Tibial artery (tissue), 4 donors: ENCODE data around the gene MMS19.

Experiments used
- DNase-seq, 2 donors: peaks; one replicate each; pipeline ENCODE4 v3.0.0-alpha.2; 2019
- H3K27ac ChIP-seq, 2 donors: fragments of 200-600 bp; sonication (generic) in 1 of 2; 1 replicate in 1 of 2; 2 replicates in 1 of 2; pipeline ENCODE4 v1.5.1; 2018 to 2019; ENCODE audit warnings: mild to moderate bottlenecking in 1 of 2
- H3K27me3 ChIP-seq, 2 donors: fragments of 200-600 bp; sonication (generic) in 1 of 2; one replicate each; pipeline versions ENCODE4 v1.5.1 to v1.6.0; 2016 to 2019
- H3K36me3 ChIP-seq, 3 donors: fragments of 200-600 bp; sonication (generic) in 2 of 3; one replicate each; pipeline ENCODE4 v1.5.1; 2016 to 2019; ENCODE audit warnings: mild to moderate bottlenecking in 2 of 3
- H3K4me1 ChIP-seq, 4 donors: fragments of 200-600 bp; sonication (generic) in 2 of 4; 1 replicate in 3 of 4; 2 replicates in 1 of 4; pipeline ENCODE4 v1.5.1; 2016 to 2019
- H3K4me3 ChIP-seq, 2 donors: fragments of 200-600 bp; sonication (generic) in 1 of 2; 1 replicate in 1 of 2; 2 replicates in 1 of 2; pipeline ENCODE4 v1.5.1; 2018 to 2019; ENCODE audit warnings: mild to moderate bottlenecking in 2 of 2
- H3K9me3 ChIP-seq, 3 donors: fragments of 200-600 bp; sonication (generic) in 1 of 3; one replicate each; pipeline ENCODE4 v1.5.1; 2016 to 2019
- CTCF ChIP-seq, 2 experiments: fragments of 200-600 bp in 1 of 2; fragments of 450-650 bp in 1 of 2; IDR thresholded peaks; one replicate each; pipeline ENCODE4 v1.5.1; 2017 to 2019; ENCODE audit warnings: antibody characterized with exemption in 2 of 2, mild to moderate bottlenecking in 1 of 2, moderate library complexity in 1 of 2
- intact Hi-C: fragments of 100-400 bp; cut with DNase I; formaldehyde crosslinking; loops from one replicate; pipeline ENCODE4 v1.15.0; 2023; ENCODE audit warnings: low total_unique reads

Gene MMS19

GRCh38 chr10:97466755-97467154 lies 31.5 kb downstream of the MMS19 start:
- no peaks in the 10 kb centered on the region for H3K27me3 ChIP-seq
- intact Hi-C loops: no loop called here
- H3K36me3 ChIP-seq: peaks cover 76 to 100% (median 94%) of the 10 kb centered on the region in 3 donors
- no peak overlapping the region for H3K27ac ChIP-seq
- DNase-seq: no peak
- no peaks in the 10 kb centered on the region for H3K9me3 ChIP-seq
- no peak for TF ChIP-seq CTCF (IDR thresholded peaks at IDR 0.05)
- no peaks in the 10 kb centered on the region for H3K4me1 ChIP-seq
- H3K4me3 ChIP-seq: no peak overlapping the region

- Histone ChIP-seq H3K4me1 (no peaks in the 10 kb centered on the region), H3K9me3 (no peaks in the 10 kb centered on the region), H3K27me3 (no peaks in the 10 kb centered on the region), H3K36me3 (peaks cover 84 to 100% (median 95%) of the 10 kb centered on the region in 3 donors), H3K27ac (no peak overlapping the region), H3K4me3 (no peak overlapping the region)
- TF ChIP-seq CTCF (IDR thresholded peaks at IDR 0.05): no peak
- no peak for DNase-seq
- intact Hi-C loops: no loop called here
These were observed 32.2 kb downstream of the MMS19 start for GRCh38 chr10:97465982-97466381.

GRCh38 chr10:97464226-97464625 lies 34.0 kb downstream of the MMS19 start:
- H3K27ac ChIP-seq: peak overlapping the region; percentile 3 to 34
- no peaks in the 10 kb centered on the region for H3K27me3 ChIP-seq
- DNase-seq: no peak
- intact Hi-C loops: loop anchor here (5.0 kb wide), 1 partner anchor 88 kb away; no protein-coding TSS in a partner anchor
- no peak for TF ChIP-seq CTCF (IDR thresholded peaks at IDR 0.05)
- no peak overlapping the region for H3K4me3 ChIP-seq
- peaks cover 85 to 100% (median 95%) of the 10 kb centered on the region in 3 donors for H3K36me3 ChIP-seq
- no peaks in the 10 kb centered on the region for H3K9me3 ChIP-seq
- no peaks in the 10 kb centered on the region for H3K4me1 ChIP-seq

- H3K27ac ChIP-seq: peak overlapping the region; percentile 3 to 34
- no peak overlapping the region for H3K4me3 ChIP-seq
- TF ChIP-seq CTCF (IDR thresholded peaks at IDR 0.05): peak; percentile 84 to 87
- intact Hi-C loops: loop anchor here (5.0 kb wide), 1 partner anchor 89 kb away; no protein-coding TSS in a partner anchor
- peaks cover 85 to 100% (median 95%) of the 10 kb centered on the region in 3 donors for H3K36me3 ChIP-seq
- no peaks in the 10 kb centered on the region for H3K9me3 ChIP-seq
- no peaks in the 10 kb centered on the region for H3K27me3 ChIP-seq
- DNase-seq: no peak
- H3K4me1 ChIP-seq: no peaks in the 10 kb centered on the region
These were observed 34.7 kb downstream of the MMS19 start for GRCh38 chr10:97463363-97464132.

- Histone ChIP-seq H3K9me3 (no peaks in the 10 kb centered on the region), H3K27me3 (no peaks in the 10 kb centered on the region), H3K4me1 (no peaks in the 10 kb centered on the region), H3K36me3 (peaks cover 85 to 99% (median 94%) of the 10 kb centered on the region in 3 donors), H3K27ac (no peak overlapping the region), H3K4me3 (no peak overlapping the region)
- no peak for TF ChIP-seq CTCF (IDR thresholded peaks at IDR 0.05)
- intact Hi-C loops: loop anchor here (5.0 kb wide), 1 partner anchor 90 kb away; no protein-coding TSS in a partner anchor
- no peak for DNase-seq
These were observed 35.9 kb downstream of the MMS19 start for GRCh38 chr10:97462309-97462708.
